ENCODE measurements around the gene RABAC1. TPM values are rescaled to one million over a fixed set of nuclear protein-coding genes. Genes with fewer than 3 reads are reported as not detected.

Gene RABAC1
- total and polyA plus RNA-seq, 2 of the 4 experiments (the other 2 are of a cell fraction) = 117 to 276 TPM

- no TSS peak for BruUV-seq (replicated peaks)
- ATAC-seq (ENCODE audit: low read depth) (no peak), DNase-seq (no peak)
- Histone ChIP-seq H3K27me3 (ENCODE audit: control insufficient read depth, insufficient read depth, low read length) (peaks cover 38% of the 10 kb centered on the region), H3K4me1 (ENCODE audit: control insufficient read depth, insufficient read depth, low read length) (no peaks in the 10 kb centered on the region), H3K4ac (ENCODE audit: low read depth, low read length) (no peak overlapping the region), H3K14ac (replicated peaks; ENCODE audit: low read depth, low read length) (no peak overlapping the region), H2BK20ac (ENCODE audit: low read depth, low read length) (no peak overlapping the region), H4K91ac (ENCODE audit: insufficient read depth, low read depth, low read length) (no peak overlapping the region), H4K20me1 (ENCODE audit: insufficient read depth, low read length) (no peaks in the 10 kb centered on the region), H3K36me3 (ENCODE audit: control insufficient read depth, insufficient read depth, low read length) (no peaks in the 10 kb centered on the region), H3K79me1 (ENCODE audit: low read depth in 1 of 2, low read length in 2 of 2) (no peaks in the 10 kb centered on the region), H2AK9ac (replicated peaks; ENCODE audit: low read depth, low read length, poor library complexity) (no peak overlapping the region), H3K23ac (ENCODE audit: low read depth, low read length) (no peak overlapping the region), H3K27ac (ENCODE audit: insufficient read depth, low read length) (no peak overlapping the region), H3K9me3 (ENCODE audit: control insufficient read depth, insufficient read depth, low read length) (no peaks in the 10 kb centered on the region), H3K56ac (ENCODE audit: extremely low read depth, insufficient read depth, low read length) (no peak overlapping the region), H3K4me2 (ENCODE audit: low read depth, low read length) (no peak overlapping the region), H3K18ac (ENCODE audit: low read depth, low read length) (no peak overlapping the region), H3K4me3 (ENCODE audit: insufficient read depth, low read depth, low read length) (no peak overlapping the region), H4K8ac (ENCODE audit: low read depth in 2 of 2, low read length in 2 of 2) (no peak overlapping the region), H2BK120ac (ENCODE audit: low read depth, low read length) (no peak overlapping the region), H3K9ac (ENCODE audit: low read depth, low read length) (no peak overlapping the region), H3K9me1 (ENCODE audit: insufficient read depth, low read length) (no peaks in the 10 kb centered on the region; the same call in 1 of the 2 replicates), H4K5ac (ENCODE audit: low read depth, low read length) (no peak overlapping the region), H2BK15ac (ENCODE audit: low read depth, low read length) (no peak overlapping the region), H2BK5ac (ENCODE audit: low read depth, low read length, poor library complexity, severe bottlenecking) (no peak overlapping the region), H2AFZ (replicated peaks; ENCODE audit: low read length, poor library complexity) (no peak overlapping the region), H2AK5ac (ENCODE audit: low read depth, low read length) (no peak overlapping the region)
- ChIA-PET CTCF (no interaction called here), POLR2A (ENCODE audit: unreplicated experiment) (no interaction called here)
- no peak for TF ChIP-seq RCOR1 (IDR thresholded peaks at IDR 0.05; ENCODE audit: insufficient replicate concordance, low read length)
- TF ChIP-seq USF2 (IDR thresholded peaks at IDR 0.05; ENCODE audit: low read depth, low read length) = no peak
- TF ChIP-seq RAD21 (IDR thresholded peaks at IDR 0.05; ENCODE audit: low read length) = no peak
- no peak for TF ChIP-seq MAZ (IDR thresholded peaks at IDR 0.05; ENCODE audit: borderline replicate concordance, low read depth, low read length)
- no peak for TF ChIP-seq RFX5 (IDR thresholded peaks at IDR 0.05; ENCODE audit: low read depth, low read length)
- no peak for TF ChIP-seq BHLHE40 (IDR thresholded peaks at IDR 0.05; ENCODE audit: low read depth, low read length)
- no peak for TF ChIP-seq CEBPB (IDR thresholded peaks at IDR 0.05; ENCODE audit: low read depth, low read length)
- TF ChIP-seq CHD1 (IDR thresholded peaks at IDR 0.05; ENCODE audit: low read depth, low read length) = no peak
- no peak for TF ChIP-seq SMC3 (IDR thresholded peaks at IDR 0.05; ENCODE audit: low read depth, low read length)
- TF ChIP-seq CTCF (conservative IDR thresholded peaks at IDR 0.05; ENCODE audit: low read depth, low read length) = no peak
- no peak for TF ChIP-seq NFE2L2 (IDR thresholded peaks at IDR 0.05; ENCODE audit: low read depth, low read length)
- WGBS, 2 experiments (ENCODE audit: extremely low coverage in 2 of 2, insufficient read length in 1 of 2) = 94% methylated on average over 3 of the region's 9 CpGs; no CpG with 5 or more reads in 1 of the 2 experiments
- intact Hi-C loops (cut with micrococcal nuclease) = no loop called here
- dilution Hi-C loops (cut with HindIII; ENCODE audit: low sequenced_read_pairs, unreplicated experiment) = no loop called here
- in situ Hi-C loops (cut with MboI; ENCODE audit: low sequenced_read_pairs) = no loop called here
These were observed 29.8 kb upstream of the RABAC1 start for GRCh38 chr19:41988947-41989346.

Measured in IMR-90 (cell line).